ENCODE measurements around the gene PDZRN4. TPM values are rescaled to one million over a fixed set of nuclear protein-coding genes. Genes with fewer than 3 reads are reported as not detected.
"Not testable (repeated sequence)": the region's sequence is repeated elsewhere in the genome, so short reads cannot be mapped to it uniquely, and the experiment has no call there.

The PDZRN4 gene
- total RNA-seq, 2 donors from 2014 or later = 0.89 to 1.6 TPM

GRCh38 chr12:41162461-41162860 lies 25.7 kb upstream of the PDZRN4 start:
- Histone ChIP-seq H3K4me3 (no peak overlapping the region), H3K27me3 (no peaks in the 10 kb centered on the region), H3K9me3 (no peaks in the 10 kb centered on the region), H3K36me3 (no peaks in the 10 kb centered on the region), H3K27ac (no peak overlapping the region), H3K4me1 (no peaks in the 10 kb centered on the region)
- no peak for DNase-seq (ENCODE audit: low spot score)
- TF ChIP-seq, protein P1, sequence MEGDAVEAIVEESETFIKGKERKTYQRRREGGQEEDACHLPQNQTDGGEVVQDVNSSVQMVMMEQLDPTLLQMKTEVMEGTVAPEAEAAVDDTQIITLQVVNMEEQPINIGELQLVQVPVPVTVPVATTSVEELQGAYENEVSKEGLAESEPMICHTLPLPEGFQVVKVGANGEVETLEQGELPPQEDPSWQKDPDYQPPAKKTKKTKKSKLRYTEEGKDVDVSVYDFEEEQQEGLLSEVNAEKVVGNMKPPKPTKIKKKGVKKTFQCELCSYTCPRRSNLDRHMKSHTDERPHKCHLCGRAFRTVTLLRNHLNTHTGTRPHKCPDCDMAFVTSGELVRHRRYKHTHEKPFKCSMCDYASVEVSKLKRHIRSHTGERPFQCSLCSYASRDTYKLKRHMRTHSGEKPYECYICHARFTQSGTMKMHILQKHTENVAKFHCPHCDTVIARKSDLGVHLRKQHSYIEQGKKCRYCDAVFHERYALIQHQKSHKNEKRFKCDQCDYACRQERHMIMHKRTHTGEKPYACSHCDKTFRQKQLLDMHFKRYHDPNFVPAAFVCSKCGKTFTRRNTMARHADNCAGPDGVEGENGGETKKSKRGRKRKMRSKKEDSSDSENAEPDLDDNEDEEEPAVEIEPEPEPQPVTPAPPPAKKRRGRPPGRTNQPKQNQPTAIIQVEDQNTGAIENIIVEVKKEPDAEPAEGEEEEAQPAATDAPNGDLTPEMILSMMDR (IDR thresholded peaks at IDR 0.05) = no peak

DNA sequence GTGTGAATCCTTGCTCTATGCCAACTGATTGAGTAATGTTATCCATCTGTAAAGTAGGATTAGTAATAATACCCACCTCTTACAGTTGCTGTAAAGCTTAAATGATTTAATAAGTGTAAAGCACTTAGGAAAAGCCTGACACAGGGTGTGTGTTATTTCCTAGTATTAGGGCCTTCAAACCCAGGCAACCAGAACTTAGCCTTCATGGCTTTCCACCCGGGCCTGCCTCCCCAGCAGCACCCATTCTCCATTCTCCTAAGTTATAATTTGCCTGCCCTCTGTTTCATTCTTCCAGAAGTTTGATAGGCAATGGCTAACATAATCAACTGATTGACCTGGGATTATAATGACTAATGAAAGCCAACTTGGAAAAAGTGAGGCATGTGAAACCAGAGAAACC lies 20.4 kb upstream of the PDZRN4 start:
- DNase-seq (ENCODE audit: low spot score) = no peak
- no peaks in the 10 kb centered on the region for H3K27me3 ChIP-seq
- H3K36me3 ChIP-seq = no peaks in the 10 kb centered on the region
- H3K4me3 ChIP-seq = no peak overlapping the region
- H3K9me3 ChIP-seq = no peaks in the 10 kb centered on the region
- TF ChIP-seq, protein P1 (IDR thresholded peaks at IDR 0.05) = no peak
- no peaks in the 10 kb centered on the region for H3K4me1 ChIP-seq
- H3K27ac ChIP-seq = no peak overlapping the region

GRCh38 chr12:41174602-41175001 lies 13.5 kb upstream of the PDZRN4 start:
- Histone ChIP-seq H3K27ac (no peak overlapping the region), H3K4me3 (no peak overlapping the region), H3K4me1 (no peaks in the 10 kb centered on the region), H3K36me3 (no peaks in the 10 kb centered on the region), H3K27me3 (no peaks in the 10 kb centered on the region), H3K9me3 (no peaks in the 10 kb centered on the region)
- TF ChIP-seq, protein P1 (IDR thresholded peaks at IDR 0.05) = no peak
- DNase-seq (ENCODE audit: low spot score) = no peak

GRCh38 chr12:41179507-41179906 lies 8.6 kb upstream of the PDZRN4 start:
- not testable (repeated sequence) for H3K9me3 ChIP-seq; H3K27me3 ChIP-seq; H3K27ac ChIP-seq; H3K4me3 ChIP-seq; H3K4me1 ChIP-seq; H3K36me3 ChIP-seq; DNase-seq (ENCODE audit: low spot score)

- Histone ChIP-seq H3K4me3 (no peak overlapping the region), H3K27me3 (peaks cover 0 to 4% of the 10 kb centered on the region in 2 donors), H3K9me3 (no peaks in the 10 kb centered on the region), H3K36me3 (no peaks in the 10 kb centered on the region), H3K27ac (peak overlapping the region in 1 of 2 donors; percentile 40), H3K4me1 (peaks cover 0 to 15% of the 10 kb centered on the region in 2 donors)
- DNase-seq (ENCODE audit: low spot score) = peak; percentile 65
- TF ChIP-seq, protein P1 (IDR thresholded peaks at IDR 0.05) = no peak
Observed at GRCh38 chr12:41184864-41185263, 3.3 kb upstream of the PDZRN4 start.

GRCh38 chr12:41186026-41186425 lies 2.1 kb upstream of the PDZRN4 start:
- Histone ChIP-seq H3K27ac (peak overlapping the region in 1 of 2 donors; percentile 40), H3K4me1 (peaks cover 0 to 16% of the 10 kb centered on the region in 2 donors), H3K9me3 (no peaks in the 10 kb centered on the region), H3K4me3 (no peak overlapping the region), H3K27me3 (peaks cover 0 to 4% of the 10 kb centered on the region in 2 donors), H3K36me3 (no peaks in the 10 kb centered on the region)
- TF ChIP-seq, protein P1 (IDR thresholded peaks at IDR 0.05) = no peak
- no peak for DNase-seq (ENCODE audit: low spot score)
